KG1 (cell line): ENCODE results near the gene HDAC4.

Source experiments
- DNase-seq: peaks from one replicate; lab custom pipeline; 2025; lab: John Stamatoyannopoulos, UW

Gene HDAC4

DNA sequence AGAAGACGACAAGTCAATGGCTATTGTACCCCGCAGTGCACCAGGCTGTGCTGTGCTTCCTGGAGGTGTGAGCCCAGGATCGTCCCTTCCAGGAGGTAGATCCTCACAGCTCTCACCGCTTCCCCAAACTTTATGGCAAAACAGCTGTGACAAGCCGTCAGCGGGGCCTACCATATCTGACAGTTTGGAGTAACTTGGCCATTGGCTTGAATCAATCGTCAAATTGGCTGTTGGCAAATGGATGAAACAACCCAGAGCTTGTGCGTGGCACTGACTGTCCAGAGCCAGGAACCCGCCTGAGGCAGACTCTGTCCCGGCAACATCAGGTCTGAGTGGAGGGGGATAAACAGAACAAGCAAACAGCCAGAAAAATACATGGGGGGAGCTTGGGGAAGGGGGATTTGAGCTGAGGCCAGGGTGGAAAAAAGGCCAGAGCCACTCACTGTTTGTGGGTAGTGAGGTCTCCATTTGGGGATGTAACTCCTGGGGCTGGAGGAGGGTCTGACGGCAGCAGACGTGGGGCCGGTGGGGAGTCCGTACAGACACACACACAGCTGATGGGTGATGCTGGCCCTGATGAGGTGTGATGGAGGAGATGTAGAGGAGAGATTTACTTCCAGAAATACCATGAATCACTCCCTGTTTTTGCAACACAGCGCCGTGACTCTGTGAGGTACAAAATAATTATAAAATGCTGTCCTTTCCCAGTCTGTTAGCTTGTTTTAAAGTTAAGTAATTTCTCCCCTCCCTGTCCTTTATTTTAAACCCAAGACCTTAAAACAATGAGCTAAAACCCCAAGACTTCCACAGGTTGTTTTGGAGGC is 378.2 kb downstream of the HDAC4 start:
- no peak for DNase-seq

DNA sequence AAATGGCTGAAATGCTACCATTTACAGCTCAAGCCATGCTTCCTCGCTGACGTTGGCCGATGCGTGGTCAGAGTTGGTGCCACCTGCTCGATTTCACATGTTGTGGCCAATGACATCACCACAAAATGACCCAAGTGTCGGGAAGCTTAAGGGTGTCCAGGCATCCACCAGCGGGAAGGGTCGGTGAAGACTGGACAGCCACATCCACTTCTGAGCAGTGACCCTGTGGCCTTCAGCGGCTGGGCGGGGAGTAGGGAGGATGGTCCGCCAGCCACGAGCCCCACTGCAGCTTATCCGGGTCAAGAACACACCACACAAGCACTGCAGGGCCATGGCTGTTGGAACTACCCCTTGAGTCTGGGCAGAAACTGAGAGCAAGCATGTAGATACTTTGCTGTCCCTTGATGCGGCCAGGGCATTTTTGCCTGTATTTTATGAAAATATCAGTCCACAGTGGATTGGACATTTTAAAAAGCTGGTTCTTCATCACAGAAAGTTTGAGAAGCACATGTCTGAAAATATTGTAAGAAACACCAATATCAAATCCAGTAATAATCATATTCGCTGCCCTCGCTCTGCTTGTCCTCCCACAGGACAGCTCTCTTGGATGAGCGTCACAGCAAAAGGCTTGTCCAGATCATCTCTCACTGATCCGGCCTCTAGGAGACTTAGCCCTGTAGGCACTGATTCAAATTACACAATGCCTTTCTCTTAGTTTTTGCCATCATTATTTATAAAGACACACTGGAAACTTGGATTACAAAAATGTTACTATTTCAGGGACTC is 379.0 kb downstream of the HDAC4 start:
- no peak for DNase-seq

DNA sequence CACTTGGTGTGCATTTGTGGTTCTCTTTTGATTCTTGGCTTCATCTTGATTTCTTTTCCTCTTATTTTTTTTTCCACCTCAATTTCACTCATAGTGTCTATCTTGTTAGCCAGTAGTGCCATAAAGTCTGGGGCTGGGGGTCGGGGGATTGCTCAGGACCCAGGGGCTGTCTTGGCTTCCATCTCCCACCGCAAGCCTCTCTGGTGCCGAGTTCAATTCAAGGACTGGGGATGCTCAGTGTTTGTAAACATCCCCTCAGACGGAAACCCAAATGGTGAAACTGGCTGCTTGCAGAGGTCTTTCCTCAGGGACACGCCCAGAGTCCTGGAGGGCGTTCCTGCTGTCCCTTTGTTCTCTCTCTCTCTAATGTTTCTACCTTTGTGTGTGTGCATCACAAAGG is 379.6 kb downstream of the HDAC4 start:
- DNase-seq, result no peak

DNA sequence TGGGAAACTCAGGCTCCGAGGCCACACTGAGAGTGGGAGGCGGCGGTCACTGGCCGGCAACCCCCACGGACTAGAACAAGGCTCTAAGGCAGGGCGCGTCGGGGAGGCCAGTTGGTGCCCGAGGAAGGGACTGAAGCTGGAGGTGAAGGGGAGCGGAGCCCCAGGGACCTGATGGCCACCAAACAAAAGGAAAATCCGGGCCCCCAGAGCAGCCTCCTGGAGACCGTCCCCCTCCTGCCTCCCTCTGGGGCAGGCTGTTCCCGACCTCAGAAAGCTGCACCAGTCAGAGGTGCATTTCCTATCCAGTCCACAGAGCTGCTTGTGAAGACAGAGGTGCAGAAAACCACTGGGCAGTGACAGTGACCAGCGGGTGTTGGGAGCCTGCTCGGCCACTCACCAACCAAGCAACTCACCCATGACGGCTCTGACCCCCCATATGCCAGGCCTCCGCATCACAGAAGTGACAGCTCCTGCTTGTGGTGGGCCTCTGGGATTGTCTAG is 380.2 kb downstream of the HDAC4 start:
- DNase-seq, result no peak

DNA sequence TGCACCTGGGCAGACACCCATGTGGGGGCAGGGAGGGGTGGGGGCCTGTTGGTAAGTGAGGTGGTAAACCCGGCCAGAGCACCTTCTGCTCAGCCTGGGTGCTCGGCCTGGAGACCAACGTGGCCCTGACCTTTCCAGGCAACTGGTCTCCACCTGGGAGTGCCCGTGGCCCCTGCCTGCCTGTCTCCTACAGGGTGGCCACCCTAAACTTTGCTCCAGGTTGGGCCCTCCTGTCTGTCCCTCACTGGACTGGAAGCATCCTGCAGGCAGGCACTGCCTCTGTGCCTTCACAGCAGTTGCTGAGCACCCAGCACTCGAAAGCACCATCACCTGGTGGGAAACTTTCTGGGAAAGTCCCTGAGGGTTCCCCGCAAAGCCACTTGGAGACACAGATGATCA is 381.6 kb downstream of the HDAC4 start:
- no peak for DNase-seq

DNA sequence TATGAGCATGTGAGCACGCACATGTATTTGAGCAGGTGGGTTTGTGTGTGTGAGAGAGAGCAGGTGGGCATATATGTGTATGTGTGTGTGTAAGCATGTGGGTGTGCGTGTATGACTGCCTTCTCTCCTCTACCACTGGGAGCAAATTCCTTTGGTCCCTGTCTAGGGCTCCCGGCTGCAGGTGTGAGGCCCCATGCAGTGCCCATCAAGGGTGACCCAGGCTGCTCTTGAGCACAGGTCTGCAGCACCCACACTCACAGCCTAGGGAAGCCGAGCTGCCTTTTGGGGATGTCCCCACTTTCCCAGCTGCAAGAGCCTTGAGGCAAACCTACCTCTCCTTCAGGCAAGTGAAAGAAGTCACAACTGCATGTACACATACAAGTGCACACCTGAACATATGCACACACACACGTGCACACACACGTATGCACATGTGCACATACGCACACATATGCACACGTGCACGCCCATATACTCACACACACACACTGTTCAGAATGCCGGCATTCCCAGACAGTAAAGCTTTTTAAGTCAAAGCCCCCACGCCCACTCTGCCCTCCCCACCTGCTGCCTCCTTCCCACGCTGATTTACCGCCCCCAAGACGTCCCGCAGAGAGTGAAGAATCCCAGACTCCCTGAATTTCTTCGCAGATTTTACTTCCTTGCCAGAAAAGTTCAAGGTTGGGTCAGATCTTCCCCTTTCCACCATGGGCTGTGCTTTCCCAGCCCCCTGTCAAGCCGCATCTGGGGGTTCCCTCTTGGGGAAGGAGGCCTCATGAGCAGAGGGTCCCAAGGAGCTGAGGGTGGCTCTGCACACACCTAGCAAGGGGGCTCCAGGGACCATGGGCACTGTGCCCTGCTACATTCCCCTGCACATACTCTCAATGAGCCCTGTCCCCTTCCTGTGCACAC is 382.3 kb downstream of the HDAC4 start:
- no peak for DNase-seq

DNA sequence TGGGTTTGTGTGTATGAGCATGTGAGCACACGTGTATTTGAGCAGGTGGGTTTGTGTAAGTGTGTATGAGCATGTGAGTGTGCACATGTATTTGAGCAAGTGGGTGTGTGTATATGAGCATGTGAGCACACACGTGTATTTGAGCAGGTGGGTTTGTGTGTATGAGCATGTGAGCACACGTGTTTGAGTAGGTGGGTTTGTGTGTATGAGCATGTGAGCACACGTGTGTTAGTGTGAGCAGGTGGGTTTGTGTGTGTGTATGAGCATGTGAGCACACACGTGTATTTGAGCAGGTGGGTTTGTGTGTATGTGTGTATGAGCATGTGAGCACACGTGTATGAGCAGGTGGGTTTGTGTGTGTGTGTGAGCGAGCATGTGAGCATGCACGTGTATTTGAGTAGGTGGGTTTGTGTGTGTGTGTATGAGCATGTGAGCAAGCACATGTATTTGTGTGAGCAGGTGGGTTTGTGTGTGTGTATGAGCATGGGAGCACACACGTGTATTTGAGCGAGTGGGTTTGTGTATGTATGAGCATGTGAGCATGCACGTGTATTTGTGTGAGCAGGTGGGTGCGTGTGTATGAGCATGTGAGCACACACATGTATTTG is 383.2 kb downstream of the HDAC4 start:
- DNase-seq, result no peak

DNA sequence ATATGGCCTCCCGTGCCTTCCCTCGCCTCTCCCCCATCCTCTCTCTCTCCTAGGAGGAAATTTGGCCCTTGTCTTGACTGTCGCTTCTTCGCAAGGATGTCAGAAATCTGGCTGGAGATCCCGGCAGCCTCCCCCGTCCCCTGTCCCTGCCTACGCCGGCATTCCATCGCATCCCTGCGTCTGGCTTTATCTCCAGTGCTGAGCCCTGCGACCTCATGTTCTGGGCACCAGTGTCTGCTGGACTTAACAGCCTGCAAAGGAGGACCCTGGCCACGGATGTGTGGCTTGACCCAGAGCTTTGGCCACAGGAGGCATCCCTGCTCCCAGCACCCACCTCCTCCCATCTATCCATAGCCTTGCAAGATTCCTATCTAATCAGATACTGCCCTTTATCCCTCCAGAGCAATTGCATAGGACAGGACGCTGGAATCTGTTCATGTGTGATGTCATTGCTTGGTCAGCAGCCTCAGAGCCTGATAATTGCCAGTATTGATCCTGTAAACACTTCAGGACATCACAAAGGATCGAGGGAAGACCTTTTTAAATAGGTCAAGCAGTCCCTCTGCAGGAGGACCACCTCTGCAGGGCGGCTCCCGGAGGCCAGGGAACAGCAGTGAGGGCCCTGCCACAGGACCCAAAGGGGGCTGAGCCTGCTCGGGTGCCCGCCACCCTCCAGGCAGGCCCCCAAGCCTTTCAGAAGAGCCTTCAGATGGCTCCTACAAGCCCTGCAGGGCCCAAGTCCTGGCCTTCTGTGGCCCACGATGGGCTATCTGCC is 384.7 kb downstream of the HDAC4 start:
- no peak for DNase-seq

DNA sequence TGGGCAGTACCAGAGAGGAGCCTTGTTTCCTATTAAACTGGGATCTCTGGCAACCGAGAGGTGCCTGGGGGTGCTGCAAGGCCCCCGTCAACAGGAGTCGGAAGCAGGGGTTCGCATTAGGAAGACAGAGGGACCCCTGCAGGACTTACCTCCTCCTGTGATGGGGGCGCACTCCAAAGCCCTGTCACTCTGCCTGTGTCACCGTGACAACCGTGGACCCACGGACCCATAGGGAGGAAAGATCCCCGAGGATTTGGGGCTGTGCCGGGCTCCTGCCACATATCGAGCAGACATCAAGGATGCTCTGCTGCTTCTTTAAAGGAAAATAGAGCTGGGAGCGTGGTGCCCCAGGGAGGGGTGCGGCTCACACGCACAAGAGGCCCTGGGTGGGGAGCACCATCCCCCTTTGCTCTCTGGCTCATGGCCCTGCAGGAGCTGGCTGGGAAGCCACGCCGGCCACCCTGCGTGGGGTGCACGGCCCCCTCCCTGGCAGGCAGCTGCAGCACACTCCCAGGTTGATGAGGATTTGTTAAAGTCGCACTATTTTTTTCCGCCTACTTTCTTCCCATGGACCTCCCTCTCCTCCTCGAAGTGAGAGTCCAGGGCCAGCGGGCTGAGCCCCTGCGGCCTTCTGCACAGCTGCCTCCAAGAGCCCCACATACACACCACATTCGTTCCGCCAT is 385.5 kb downstream of the HDAC4 start:
- DNase-seq, result no peak

DNA sequence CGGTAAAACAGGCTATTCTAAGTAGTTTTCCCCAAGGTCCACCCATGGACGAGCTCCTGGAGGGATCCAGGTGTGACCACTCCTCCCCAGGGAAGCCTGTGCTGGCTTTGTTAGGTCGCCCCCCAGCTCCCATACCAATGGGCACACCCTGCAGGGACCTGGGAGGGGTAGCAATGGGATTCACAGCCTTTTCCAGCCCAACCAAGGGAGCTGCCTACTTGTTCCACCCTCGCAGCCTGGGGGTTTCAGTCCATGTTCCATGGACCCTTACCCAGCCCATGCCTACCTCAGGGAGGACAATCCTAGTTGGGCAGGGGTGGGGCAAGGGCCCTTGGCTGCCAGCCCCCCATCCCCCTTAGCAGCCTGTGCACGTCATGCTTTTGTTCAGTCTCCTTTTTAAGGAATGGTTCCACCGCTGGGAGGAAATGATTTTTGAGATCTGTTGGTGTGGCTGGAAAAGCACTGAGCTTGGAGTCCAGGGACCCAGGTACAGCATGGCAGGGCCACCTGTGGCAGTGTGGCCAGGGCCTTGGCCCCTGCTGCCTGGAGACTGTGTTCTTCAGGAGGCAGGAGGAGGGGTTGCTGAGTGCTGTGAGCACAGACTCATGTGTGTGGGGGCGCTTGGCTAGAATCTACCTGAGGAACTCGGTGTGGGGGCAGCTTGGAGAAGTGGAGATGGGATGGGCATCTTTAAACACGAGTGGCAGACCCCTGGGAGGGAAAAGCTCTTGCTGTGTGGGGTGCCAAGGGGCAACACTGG is 386.2 kb downstream of the HDAC4 start:
- DNase-seq, result no peak

DNA sequence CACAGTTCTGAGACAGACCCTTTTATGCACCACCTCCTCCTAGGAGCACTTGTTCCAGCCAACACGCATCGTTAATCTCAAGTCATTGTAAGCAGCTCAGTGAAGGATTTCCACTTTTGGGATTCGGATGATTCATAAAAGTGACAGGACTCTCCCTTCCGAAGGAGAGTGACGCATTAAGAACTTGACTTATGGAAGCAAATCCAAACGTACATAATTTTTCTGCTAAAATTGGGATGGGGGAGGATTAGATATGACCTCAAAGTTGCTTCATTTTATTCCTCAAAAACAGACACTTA is 387.2 kb downstream of the HDAC4 start:
- DNase-seq, result no peak

DNA sequence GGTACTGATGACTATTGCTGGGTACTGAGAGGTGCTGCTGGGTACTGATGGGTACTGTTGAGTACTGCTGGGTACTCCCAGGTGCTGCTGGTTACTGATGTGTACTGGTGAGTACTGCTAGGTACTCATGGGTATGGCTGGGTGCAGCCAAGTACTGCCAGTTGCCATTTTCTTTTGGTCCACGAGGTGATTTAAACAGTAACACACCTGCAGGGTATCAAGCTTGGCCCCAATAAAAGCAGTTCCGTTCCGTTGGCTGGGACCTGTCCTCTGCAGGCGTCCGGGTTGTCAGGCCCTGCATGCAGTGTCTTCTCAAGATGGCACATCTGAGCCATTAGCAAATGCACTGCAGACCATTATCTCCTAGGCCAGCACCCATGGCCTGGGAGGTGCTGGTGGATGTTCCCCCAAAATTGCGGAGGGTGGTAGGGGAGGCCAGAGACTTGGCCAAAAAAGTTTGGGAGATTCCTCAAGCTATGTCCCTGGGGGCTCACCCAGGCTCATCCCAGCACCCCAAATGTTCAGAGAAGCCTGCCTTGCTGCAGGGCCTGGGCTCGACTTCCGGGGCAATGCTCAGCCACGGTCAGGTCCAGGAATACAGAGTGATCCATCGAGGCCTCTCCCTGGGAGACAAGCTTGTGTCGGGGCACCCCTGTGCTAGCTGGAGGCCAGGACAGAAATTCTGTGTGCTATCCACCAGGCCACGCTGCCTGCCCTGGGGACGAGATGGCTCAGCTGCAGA is 387.7 kb downstream of the HDAC4 start:
- no peak for DNase-seq

DNA sequence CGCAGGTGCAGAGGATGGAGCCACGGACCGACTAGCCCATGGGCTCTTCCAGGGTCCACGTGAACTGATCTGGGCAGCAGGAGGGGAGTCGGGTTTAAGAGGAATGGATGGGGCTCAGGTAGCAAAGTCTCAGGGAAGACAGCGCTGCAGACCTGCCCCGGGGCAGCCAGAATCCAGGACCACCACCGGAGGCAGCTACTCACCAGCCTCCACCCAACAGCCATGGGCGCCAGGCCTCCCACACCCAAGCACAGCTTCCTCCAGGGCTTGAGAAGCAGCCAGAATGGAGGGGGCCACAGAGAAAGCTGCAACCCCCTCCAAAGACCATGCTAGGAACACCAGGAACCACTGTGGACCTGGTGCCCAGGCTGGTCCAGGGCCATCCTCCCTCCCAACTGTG is 388.6 kb downstream of the HDAC4 start:
- DNase-seq, result no peak

DNA sequence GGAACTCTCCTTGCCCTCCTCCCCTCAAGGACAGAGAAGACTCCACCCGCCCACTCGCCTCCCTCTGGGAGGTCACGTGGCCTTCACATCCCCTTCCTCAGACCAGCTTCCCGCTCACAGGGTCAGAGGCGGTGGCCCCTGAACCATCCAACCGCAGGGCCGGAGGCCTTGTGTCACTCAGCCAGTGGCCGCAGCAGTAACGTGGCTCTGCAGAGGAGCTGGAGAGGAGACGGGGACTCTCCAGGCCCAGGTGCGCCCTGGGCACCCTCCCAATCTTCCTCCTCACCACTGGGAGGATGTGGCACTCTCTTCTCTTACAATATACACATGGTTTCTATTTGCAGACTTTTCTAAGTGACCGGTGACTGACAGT is 391.2 kb downstream of the HDAC4 start:
- DNase-seq, result no peak

DNA sequence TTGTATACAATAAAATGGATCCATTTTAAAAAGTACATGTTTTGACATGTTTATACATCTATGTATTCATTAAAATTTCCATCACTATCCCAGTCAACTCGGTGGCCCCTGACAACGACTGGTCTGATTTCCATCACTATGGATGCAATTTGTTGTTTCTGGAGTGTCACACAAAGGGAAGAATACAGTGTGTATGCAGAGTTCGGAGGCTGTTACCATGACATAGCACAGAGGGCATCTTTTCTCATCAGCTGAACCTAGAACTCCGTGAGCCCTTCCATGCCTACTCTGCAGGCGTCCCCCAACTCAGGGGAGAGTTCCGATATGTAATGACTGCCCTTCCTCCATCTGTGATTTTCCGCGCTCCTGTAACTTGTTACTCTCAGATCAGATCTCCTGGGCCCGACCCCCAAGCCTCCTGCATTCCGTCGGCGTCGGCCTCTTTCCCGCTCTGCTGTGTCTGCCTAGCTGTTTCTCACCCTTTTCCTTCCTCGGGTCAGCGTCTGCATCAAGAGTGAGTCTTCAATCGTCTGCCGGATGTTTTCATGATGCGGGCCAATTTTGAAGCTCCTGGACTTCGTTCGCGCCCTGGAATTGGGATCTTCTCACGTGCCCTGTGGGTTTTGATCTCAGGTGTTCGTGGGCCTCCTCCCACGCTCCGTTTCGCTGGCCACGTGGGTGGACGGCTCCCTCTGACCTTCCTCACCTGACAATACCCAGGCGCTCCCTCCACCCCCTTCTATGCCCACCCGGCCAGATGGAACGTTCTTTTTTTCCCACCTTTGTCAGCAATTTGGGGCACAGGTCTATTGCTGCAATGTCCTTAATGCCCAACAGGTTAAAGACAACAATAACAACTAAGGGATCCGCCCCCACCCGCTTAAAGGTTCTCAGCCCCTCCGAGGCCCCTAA is 391.9 kb downstream of the HDAC4 start:
- no peak for DNase-seq

DNA sequence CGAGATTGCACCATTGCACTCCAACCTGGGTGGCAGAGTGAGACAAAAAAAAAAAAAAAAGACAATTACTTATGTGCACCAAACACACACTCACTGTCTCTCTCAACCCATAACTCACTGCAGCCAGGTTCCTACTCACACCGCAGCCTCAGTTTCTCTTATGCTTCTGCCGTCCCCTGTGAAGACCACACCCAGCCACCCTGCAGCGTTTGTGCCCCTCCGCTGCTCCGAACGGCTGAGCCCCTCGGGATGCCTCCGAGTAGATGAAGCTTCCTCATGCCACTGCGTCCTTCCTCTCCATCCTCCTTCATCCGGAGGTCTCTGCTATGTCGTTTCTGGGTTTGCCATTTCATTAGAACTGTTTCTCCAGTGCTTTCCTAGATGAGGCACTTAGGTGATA is 392.8 kb downstream of the HDAC4 start:
- DNase-seq, result no peak

DNA sequence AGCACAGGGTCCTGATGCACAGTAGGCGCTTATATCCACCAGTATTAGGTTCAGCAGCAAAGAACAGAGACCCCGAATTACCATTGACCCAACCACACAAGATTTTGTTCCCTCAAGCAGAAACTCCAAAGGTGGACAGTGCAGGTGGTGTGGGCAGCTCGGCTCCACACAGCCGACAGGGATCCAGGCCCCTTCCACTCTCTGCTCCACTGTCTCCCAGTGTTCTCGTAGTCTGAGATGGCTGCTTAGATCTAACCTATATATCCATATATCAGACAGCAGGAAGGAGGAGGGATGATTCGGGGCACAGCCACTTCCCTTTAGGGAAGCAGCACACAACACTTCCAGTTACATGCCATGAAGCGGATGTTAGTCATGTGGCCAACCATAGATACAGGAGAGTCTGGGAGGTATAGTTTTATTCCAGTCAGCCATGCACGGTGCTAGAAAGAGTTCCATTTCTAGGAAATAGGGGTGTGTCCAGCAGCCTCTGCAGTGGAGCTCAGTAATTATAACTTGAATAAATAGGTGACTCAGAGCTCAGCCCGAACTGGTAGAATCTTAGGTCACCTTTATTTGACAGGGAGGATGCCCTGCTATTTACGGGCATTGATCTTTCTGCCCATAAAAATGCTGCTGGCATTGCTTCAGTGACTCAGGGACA is 394.1 kb downstream of the HDAC4 start:
- no peak for DNase-seq

DNA sequence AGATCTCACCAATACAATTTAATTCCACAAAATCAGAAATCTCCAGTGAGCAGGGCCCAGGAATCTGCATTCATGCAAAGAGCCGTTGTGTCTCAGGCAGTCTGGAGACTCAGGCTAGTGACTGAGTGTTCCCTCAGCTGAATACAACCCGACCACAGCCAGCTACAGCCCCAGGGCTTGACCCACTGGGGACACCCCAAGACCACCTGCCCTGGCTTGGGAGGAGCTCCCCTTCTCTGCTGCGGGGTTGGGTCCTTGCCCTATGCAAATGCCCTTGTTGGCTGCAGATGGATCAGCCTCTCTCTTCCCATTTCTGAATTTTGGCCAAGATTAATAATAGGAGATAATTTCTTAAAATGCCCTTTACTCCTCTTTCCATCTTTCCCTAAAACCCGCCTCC is 395.2 kb downstream of the HDAC4 start:
- DNase-seq, result no peak
